ENCODE measurements around the gene TMPRSS11A.

TMPRSS11A gene

GRCh38 chr4:67884701-67885100 is 78.6 kb downstream of the TMPRSS11A start:
- Histone ChIP-seq H3K27ac (no peak overlapping the region), H3K4me3 (ENCODE audit: low read depth, low read length) (no peak overlapping the region), H3K4me2 (ENCODE audit: low read length) (no peak overlapping the region), H3K9me3 (ENCODE audit: control insufficient read depth, low read length) (no peaks in the 10 kb centered on the region), H3K9ac (no peak overlapping the region), H2AFZ (no peak overlapping the region), H3K36me3 (ENCODE audit: control insufficient read depth, insufficient read depth, low read length) (no peaks in the 10 kb centered on the region), H3K27me3 (ENCODE audit: control insufficient read depth, insufficient read depth, low read length) (no peaks in the 10 kb centered on the region), H3K4me1 (no peaks in the 10 kb centered on the region), H3K79me2 (no peaks in the 10 kb centered on the region)
- no peak for TF ChIP-seq CTCF (IDR thresholded peaks at IDR 0.05)

GRCh38 chr4:67883902-67884301 is 79.4 kb downstream of the TMPRSS11A start, which contains the start of gene TMPRSS11D:
Gene TMPRSS11D (minus strand): TSS chr4:67884002. CDS start chr4:67883933, 69 bp downstream.
- H3K79me2 ChIP-seq = no peaks in the 10 kb centered on the region
- no peaks in the 10 kb centered on the region for H3K27me3 ChIP-seq (ENCODE audit: control insufficient read depth, insufficient read depth, low read length)
- H3K9me3 ChIP-seq (ENCODE audit: control insufficient read depth, low read length) = no peaks in the 10 kb centered on the region
- no peaks in the 10 kb centered on the region for H3K4me1 ChIP-seq
- no peak within 1 kb of the TSS for H3K27ac ChIP-seq
- H3K4me3 ChIP-seq (ENCODE audit: low read depth, low read length) = no peak within 1 kb of the TSS
- H3K9ac ChIP-seq = no peak within 1 kb of the TSS
- H2AFZ ChIP-seq = no peak within 1 kb of the TSS
- no peaks in the 10 kb centered on the region for H3K36me3 ChIP-seq (ENCODE audit: control insufficient read depth, insufficient read depth, low read length)
- no peak within 1 kb of the TSS for H3K4me2 ChIP-seq (ENCODE audit: low read length)
- TF ChIP-seq CTCF (IDR thresholded peaks at IDR 0.05) = no peak

- H3K9ac ChIP-seq = no peak overlapping the region
- H3K27me3 ChIP-seq (ENCODE audit: control insufficient read depth, insufficient read depth, low read length) = no peaks in the 10 kb centered on the region
- no peak overlapping the region for H3K4me3 ChIP-seq (ENCODE audit: low read depth, low read length)
- H3K9me3 ChIP-seq (ENCODE audit: control insufficient read depth, low read length) = no peaks in the 10 kb centered on the region
- no peaks in the 10 kb centered on the region for H3K4me1 ChIP-seq
- no peaks in the 10 kb centered on the region for H3K36me3 ChIP-seq (ENCODE audit: control insufficient read depth, insufficient read depth, low read length)
- TF ChIP-seq CTCF (IDR thresholded peaks at IDR 0.05) = no peak
- H2AFZ ChIP-seq = no peak overlapping the region
- no peak overlapping the region for H3K27ac ChIP-seq
- H3K4me2 ChIP-seq (ENCODE audit: low read length) = no peak overlapping the region
- H3K79me2 ChIP-seq = no peaks in the 10 kb centered on the region
These were observed 79.8 kb downstream of the TMPRSS11A start for GRCh38 chr4:67883458-67883857.

GRCh38 chr4:67880866-67881610 is 82.3 kb downstream of the TMPRSS11A start:
- Histone ChIP-seq H3K27ac (no peak overlapping the region), H3K27me3 (ENCODE audit: control insufficient read depth, insufficient read depth, low read length) (no peaks in the 10 kb centered on the region), H3K4me2 (ENCODE audit: low read length) (no peak overlapping the region), H2AFZ (no peak overlapping the region), H3K4me3 (ENCODE audit: low read depth, low read length) (no peak overlapping the region), H3K9me3 (ENCODE audit: control insufficient read depth, low read length) (no peaks in the 10 kb centered on the region), H3K36me3 (ENCODE audit: control insufficient read depth, insufficient read depth, low read length) (no peaks in the 10 kb centered on the region), H3K4me1 (no peaks in the 10 kb centered on the region), H3K79me2 (no peaks in the 10 kb centered on the region), H3K9ac (no peak overlapping the region)
- no peak for TF ChIP-seq CTCF (IDR thresholded peaks at IDR 0.05)

- Histone ChIP-seq H3K27me3 (ENCODE audit: control insufficient read depth, insufficient read depth, low read length) (no peaks in the 10 kb centered on the region), H3K9ac (no peak overlapping the region), H3K27ac (no peak overlapping the region), H3K9me3 (ENCODE audit: control insufficient read depth, low read length) (no peaks in the 10 kb centered on the region), H3K79me2 (no peaks in the 10 kb centered on the region), H2AFZ (no peak overlapping the region), H3K4me1 (no peaks in the 10 kb centered on the region), H3K4me3 (ENCODE audit: low read depth, low read length) (no peak overlapping the region), H3K36me3 (ENCODE audit: control insufficient read depth, insufficient read depth, low read length) (no peaks in the 10 kb centered on the region), H3K4me2 (ENCODE audit: low read length) (no peak overlapping the region)
- TF ChIP-seq CTCF (IDR thresholded peaks at IDR 0.05) = no peak
These were observed 83.8 kb downstream of the TMPRSS11A start for GRCh38 chr4:67879486-67879885.
